ENCODE data around the gene NKX2-1. TPM values are rescaled to one million over a fixed set of nuclear protein-coding genes. Genes with fewer than 3 reads are reported as not detected.

NKX2-1 gene
- total RNA-seq, 1 donor from 2014 or later: not detected

Other genes with a start within 250 kb of the NKX2-1 start
- 8.0 and 13.4 TPM in 2 replicates for gene MBIP, start 199.6 kb downstream of the NKX2-1 start, total RNA-seq
- not detected in 2 replicates for gene NKX2-8, start 62.4 kb upstream of the NKX2-1 start, total RNA-seq
- gene PAX9, start 141.6 kb upstream of the NKX2-1 start, total RNA-seq: 0.05 and 0.62 TPM in 2 replicates

Data from myocyte (in vitro differentiated cells).